ENCODE results near the gene MGAT1.

MGAT1 gene

DNA sequence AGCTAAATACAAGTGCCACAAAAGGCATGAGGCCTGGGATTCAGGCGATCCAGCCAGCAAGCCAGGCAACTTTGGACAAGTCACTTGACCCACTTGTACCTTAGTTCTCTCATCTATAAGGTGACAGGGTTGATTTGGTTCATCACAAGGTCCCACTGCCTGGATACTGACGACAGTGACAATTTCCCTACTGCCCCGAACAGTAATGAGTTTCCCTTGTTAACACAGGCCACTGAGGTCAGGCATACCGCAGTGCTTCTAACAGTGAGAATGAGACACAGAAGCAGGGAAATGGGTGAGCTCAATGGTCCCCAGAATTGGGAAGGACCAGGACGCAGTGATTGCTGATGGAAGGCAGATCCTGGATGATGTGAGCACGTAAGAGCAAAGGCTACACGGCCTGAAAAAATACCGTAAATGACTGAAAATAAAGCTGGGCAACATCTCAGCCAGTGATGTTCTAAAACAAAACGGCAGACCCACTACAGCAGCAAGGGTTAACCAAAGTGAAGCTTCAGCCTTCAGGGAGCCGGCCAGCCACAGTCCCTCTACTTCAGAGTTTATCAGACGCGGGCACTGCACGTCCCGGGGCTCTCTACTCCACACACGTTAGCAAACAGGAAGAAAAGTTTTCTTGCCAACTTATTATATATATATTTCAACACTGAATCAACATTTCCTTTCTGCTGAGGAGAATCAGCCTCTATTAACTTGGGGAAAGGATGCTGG lies 846 bp downstream of the MGAT1 start:
- Histone ChIP-seq H3K36me3 (ENCODE audit: insufficient read depth, low read length) (peaks cover 4% of the 10 kb centered on the region; the same call in 1 of the 2 replicates), H3K9ac (ENCODE audit: insufficient read length) (peak overlapping the region; percentile 69), H3K27ac (no peak overlapping the region; the same call in 1 of the 2 replicates), H3K4me3 (peak overlapping the region; percentile 80), H3K9me3 (ENCODE audit: low read depth, low read length) (no peaks in the 10 kb centered on the region)
- no peak for TF ChIP-seq EZH2 (IDR thresholded peaks at IDR 0.05)
- no peak for TF ChIP-seq FOXP2 (optimal IDR thresholded peaks at IDR 0.05; ENCODE audit: control extremely low read depth, extremely low read length, insufficient read depth)
- no peak for TF ChIP-seq POLR2AphosphoS5 (IDR thresholded peaks at IDR 0.05; ENCODE audit: borderline replicate concordance, low read depth, low read length)
- DNase-seq (ENCODE audit: low read depth, low spot score) = no peak

DNA sequence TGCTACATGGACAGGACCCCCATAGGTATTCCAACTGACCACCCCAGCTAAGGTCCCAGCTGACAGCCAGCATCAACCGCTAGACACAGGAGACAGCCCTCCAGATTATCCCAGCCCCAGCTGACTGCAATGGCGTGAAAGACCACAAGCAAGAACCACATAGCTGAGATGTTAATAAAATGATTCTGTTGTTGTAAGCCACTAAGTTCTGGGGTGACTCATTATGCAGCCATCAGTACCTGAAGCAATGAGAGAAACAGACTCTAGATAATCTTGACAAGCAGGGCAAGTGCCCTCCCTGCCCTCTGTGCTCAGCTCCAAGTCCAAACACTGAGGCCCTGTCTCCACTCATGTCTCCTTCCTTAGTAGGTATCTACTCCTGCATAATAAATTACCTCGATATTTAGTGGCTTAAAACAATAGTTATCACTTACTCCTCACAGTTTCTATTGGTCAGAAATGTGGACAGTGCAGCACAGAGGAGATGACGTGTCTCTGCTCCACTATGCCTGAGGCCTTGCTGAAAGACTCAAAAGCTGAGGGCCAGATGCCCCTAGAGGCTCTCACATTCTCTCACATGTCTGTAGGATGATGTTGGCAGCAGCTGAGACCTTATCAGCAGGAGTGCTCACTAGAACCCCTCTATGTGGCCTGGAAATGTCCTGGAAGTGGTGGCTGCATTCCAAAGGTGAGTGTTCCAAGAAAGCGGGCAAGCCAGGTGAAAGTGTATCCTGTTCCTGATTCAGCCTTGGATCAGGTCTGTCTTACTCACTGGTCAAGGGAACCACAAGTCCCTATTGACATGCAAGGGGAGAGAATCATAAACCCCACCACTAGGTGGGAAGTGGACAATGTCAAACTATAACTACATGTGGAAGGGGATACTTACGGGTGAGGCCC lies 2.5 kb downstream of the MGAT1 start:
- Histone ChIP-seq H3K36me3 (ENCODE audit: insufficient read depth, low read length) (peaks cover 10% of the 10 kb centered on the region; the same call in 1 of the 2 replicates), H3K4me3 (no peak overlapping the region), H3K9me3 (ENCODE audit: low read depth, low read length) (no peaks in the 10 kb centered on the region), H3K27ac (no peak overlapping the region), H3K9ac (ENCODE audit: insufficient read length) (no peak overlapping the region)
- no peak for TF ChIP-seq EZH2 (IDR thresholded peaks at IDR 0.05)
- TF ChIP-seq FOXP2 (optimal IDR thresholded peaks at IDR 0.05; ENCODE audit: control extremely low read depth, extremely low read length, insufficient read depth) = no peak
- TF ChIP-seq POLR2AphosphoS5 (IDR thresholded peaks at IDR 0.05; ENCODE audit: borderline replicate concordance, low read depth, low read length) = no peak
- no peak for DNase-seq (ENCODE audit: low read depth, low spot score)

DNA sequence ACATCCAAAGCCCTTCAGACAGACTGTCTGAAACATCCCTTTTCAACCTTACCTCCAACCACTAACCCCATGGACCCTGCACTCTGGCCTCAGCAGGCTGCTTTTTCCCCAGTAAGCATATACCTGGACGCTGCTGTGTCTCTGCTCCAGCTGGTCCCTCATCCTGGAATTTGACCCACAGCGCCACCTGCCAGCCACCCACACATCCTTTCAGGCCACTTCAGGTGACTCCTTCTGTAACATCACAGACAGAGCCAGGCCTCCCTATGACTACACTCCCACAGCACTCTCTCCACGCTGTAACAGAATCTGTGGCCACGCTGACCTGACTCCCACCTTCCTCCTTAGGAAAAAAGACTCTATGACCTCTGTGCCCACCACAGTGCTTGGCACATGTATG lies 3.4 kb downstream of the MGAT1 start:
- H3K9me3 ChIP-seq (ENCODE audit: low read depth, low read length) = no peaks in the 10 kb centered on the region
- no peak overlapping the region for H3K9ac ChIP-seq (ENCODE audit: insufficient read length)
- H3K36me3 ChIP-seq (ENCODE audit: insufficient read depth, low read length) = peaks cover 10% of the 10 kb centered on the region; the same call in 1 of the 2 replicates
- TF ChIP-seq POLR2AphosphoS5 (IDR thresholded peaks at IDR 0.05; ENCODE audit: borderline replicate concordance, low read depth, low read length) (no peak), EZH2 (IDR thresholded peaks at IDR 0.05) (no peak), FOXP2 (optimal IDR thresholded peaks at IDR 0.05; ENCODE audit: control extremely low read depth, extremely low read length, insufficient read depth) (no peak)
- no peak overlapping the region for H3K4me3 ChIP-seq
- H3K27ac ChIP-seq = no peak overlapping the region
- DNase-seq (ENCODE audit: low read depth, low spot score) = no peak

DNA sequence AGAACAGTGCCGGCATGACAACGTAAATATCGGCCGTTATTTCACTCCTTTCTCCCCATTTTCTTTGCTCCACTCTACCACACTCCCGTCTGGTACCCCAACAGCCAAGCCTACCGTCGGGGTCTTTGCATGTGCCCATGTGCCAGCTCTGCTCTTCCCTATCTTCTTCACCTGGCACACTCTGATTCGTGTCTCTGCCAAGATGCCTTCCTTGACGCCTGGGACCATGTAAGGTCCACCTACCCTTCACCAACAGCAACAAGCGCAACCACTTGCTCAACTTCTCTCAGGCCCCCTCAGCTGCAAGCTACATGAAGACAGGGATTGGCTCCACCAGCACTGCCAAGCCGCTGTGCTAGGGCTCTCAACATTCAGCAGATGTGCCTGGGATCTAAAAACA lies 4.4 kb downstream of the MGAT1 start:
- DNase-seq (ENCODE audit: low read depth, low spot score) = no peak
- no peak overlapping the region for H3K27ac ChIP-seq
- no peak overlapping the region for H3K4me3 ChIP-seq
- no peak for TF ChIP-seq POLR2AphosphoS5 (IDR thresholded peaks at IDR 0.05; ENCODE audit: borderline replicate concordance, low read depth, low read length)
- TF ChIP-seq FOXP2 (optimal IDR thresholded peaks at IDR 0.05; ENCODE audit: control extremely low read depth, extremely low read length, insufficient read depth) = no peak
- no peak for TF ChIP-seq EZH2 (IDR thresholded peaks at IDR 0.05)
- no peak overlapping the region for H3K9ac ChIP-seq (ENCODE audit: insufficient read length)
- peaks cover 10% of the 10 kb centered on the region; the same call in 1 of the 2 replicates for H3K36me3 ChIP-seq (ENCODE audit: insufficient read depth, low read length)
- H3K9me3 ChIP-seq (ENCODE audit: low read depth, low read length) = no peaks in the 10 kb centered on the region

DNA sequence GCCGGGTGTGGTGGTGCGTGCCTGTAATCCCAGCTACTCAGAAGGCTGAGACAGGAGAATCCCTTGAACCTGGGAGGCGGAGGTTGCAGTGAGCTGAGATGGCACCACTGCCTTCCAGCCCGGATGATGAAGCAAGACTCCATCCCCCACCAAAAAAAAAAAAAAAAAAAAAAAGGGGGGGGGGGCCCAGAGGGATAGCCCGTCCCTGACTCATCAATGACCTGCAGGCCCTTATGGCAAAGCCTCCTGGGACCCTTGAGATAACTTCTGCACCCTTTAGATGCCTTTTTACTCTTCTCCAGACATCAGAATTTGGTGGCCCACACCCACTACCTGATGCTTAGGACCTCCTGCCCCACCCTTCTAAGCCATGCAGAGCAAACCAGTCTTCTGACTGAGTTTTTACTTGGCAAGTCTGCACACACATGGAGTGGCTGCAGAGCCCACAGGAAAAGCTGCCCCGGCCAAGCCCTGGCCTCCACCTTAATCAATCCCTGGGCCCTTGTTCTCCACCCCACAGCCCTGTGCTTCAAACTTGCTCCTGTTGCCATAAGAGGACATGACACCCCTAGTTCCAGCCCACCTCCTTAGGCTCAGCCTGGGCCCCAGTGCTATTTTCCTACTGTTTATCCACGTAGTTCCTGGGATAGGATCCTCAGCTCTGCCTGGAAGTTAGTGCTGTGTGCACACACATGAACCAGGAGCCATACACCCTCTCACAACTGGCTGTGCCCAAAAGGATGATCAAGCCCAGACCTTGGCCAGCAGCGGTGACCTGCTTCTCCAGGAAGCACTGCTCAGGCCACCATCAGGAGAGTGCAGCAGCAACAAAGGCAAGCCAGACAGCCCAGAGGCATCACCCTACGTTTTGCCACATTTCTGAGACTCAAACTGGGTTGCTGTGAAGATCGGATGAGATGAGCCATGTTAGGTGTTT lies 5.1 kb downstream of the MGAT1 start:
- Histone ChIP-seq H3K4me3 (no peak overlapping the region), H3K27ac (no peak overlapping the region), H3K36me3 (ENCODE audit: insufficient read depth, low read length) (peaks cover 10% of the 10 kb centered on the region; the same call in 1 of the 2 replicates), H3K9ac (ENCODE audit: insufficient read length) (no peak overlapping the region), H3K9me3 (ENCODE audit: low read depth, low read length) (no peaks in the 10 kb centered on the region)
- no peak for DNase-seq (ENCODE audit: low read depth, low spot score)
- no peak for TF ChIP-seq POLR2AphosphoS5 (IDR thresholded peaks at IDR 0.05; ENCODE audit: borderline replicate concordance, low read depth, low read length)
- TF ChIP-seq EZH2 (IDR thresholded peaks at IDR 0.05) = no peak
- TF ChIP-seq FOXP2 (optimal IDR thresholded peaks at IDR 0.05; ENCODE audit: control extremely low read depth, extremely low read length, insufficient read depth) = no peak

DNA sequence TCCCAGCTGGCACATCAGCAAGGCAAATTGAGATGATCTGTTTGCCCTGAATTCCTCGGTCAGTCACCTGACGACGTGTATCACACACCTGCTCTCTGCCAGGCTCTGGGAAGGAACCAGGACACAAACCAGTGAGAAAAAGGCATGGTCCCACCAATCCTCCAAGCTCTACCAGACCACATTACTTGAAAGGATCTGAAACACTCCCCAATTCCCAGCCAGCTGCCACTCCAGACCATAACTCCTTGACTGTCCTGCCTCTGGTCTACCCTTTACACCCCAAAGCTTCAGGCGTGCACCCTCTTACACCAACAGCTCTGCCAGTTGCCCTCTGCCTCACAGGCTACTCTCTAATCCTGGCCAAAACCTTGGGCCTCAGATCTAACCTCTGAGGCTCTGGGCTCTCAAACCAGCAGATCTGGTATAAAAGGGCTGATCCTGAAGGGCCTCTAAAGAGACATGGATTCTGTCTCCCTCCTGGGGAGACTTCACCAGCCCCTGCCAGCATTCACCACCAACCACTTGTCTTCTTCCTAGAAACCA lies 6.8 kb downstream of the MGAT1 start:
- Histone ChIP-seq H3K9ac (ENCODE audit: insufficient read length) (no peak overlapping the region), H3K4me3 (no peak overlapping the region), H3K9me3 (ENCODE audit: low read depth, low read length) (no peaks in the 10 kb centered on the region), H3K36me3 (ENCODE audit: insufficient read depth, low read length) (peaks cover 19% of the 10 kb centered on the region; the same call in 1 of the 2 replicates), H3K27ac (no peak overlapping the region)
- TF ChIP-seq POLR2AphosphoS5 (IDR thresholded peaks at IDR 0.05; ENCODE audit: borderline replicate concordance, low read depth, low read length) = no peak
- no peak for TF ChIP-seq FOXP2 (optimal IDR thresholded peaks at IDR 0.05; ENCODE audit: control extremely low read depth, extremely low read length, insufficient read depth)
- TF ChIP-seq EZH2 (IDR thresholded peaks at IDR 0.05) = no peak
- no peak for DNase-seq (ENCODE audit: low read depth, low spot score)

DNA sequence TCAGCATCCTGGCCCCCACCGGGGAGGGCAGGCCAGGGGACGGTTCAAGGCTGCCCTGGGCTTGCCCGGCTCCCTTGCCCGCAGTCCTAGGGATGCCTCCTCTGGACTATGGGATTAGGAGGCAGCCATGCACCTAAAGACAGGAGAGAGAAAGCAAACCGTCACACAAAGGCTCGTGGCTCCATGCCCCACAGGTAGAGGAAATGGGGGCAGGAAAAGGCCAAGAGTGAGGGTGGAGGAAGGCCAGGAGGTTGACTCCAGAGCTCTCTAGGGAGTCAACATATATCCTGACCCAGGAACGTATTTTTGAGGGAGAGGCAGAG lies 9.7 kb downstream of the MGAT1 start:
- Histone ChIP-seq H3K27ac (no peak overlapping the region), H3K36me3 (ENCODE audit: insufficient read depth, low read length) (peaks cover 18% of the 10 kb centered on the region; the same call in 1 of the 2 replicates), H3K4me3 (no peak overlapping the region), H3K9me3 (ENCODE audit: low read depth, low read length) (no peaks in the 10 kb centered on the region), H3K9ac (ENCODE audit: insufficient read length) (no peak overlapping the region)
- TF ChIP-seq POLR2AphosphoS5 (IDR thresholded peaks at IDR 0.05; ENCODE audit: borderline replicate concordance, low read depth, low read length) (no peak), FOXP2 (optimal IDR thresholded peaks at IDR 0.05; ENCODE audit: control extremely low read depth, extremely low read length, insufficient read depth) (no peak), EZH2 (IDR thresholded peaks at IDR 0.05) (no peak)
- no peak for DNase-seq (ENCODE audit: low read depth, low spot score)

Data from SK-N-MC (cell line).